22Rv1 (cell line): ENCODE data around the gene PRKCQ.

Experiments
- H3K27ac ChIP-seq: fragments of 450-650 bp; 2 replicates; pipeline ENCODE4 v1.5.1; 2017
- ZFX ChIP-seq: fragments of 450-650 bp; IDR thresholded peaks from 2 replicates; pipeline ENCODE4 v1.6.1; 2017; ENCODE audit warnings: antibody characterized with exemption, borderline replicate concordance
- TF ChIP-seq, protein P1 (sequence below): fragments of 450-650 bp; IDR thresholded peaks from 2 replicates; pipeline ENCODE4 v1.5.1; 2017; ENCODE audit warnings: mild to moderate bottlenecking

PRKCQ gene

GRCh38 chr10:6530211-6530840 lies 49.8 kb downstream of the PRKCQ start:
- no peak overlapping the region for H3K27ac ChIP-seq
- no peak for TF ChIP-seq ZFX
- TF ChIP-seq, protein P1, sequence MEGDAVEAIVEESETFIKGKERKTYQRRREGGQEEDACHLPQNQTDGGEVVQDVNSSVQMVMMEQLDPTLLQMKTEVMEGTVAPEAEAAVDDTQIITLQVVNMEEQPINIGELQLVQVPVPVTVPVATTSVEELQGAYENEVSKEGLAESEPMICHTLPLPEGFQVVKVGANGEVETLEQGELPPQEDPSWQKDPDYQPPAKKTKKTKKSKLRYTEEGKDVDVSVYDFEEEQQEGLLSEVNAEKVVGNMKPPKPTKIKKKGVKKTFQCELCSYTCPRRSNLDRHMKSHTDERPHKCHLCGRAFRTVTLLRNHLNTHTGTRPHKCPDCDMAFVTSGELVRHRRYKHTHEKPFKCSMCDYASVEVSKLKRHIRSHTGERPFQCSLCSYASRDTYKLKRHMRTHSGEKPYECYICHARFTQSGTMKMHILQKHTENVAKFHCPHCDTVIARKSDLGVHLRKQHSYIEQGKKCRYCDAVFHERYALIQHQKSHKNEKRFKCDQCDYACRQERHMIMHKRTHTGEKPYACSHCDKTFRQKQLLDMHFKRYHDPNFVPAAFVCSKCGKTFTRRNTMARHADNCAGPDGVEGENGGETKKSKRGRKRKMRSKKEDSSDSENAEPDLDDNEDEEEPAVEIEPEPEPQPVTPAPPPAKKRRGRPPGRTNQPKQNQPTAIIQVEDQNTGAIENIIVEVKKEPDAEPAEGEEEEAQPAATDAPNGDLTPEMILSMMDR: no peak

DNA sequence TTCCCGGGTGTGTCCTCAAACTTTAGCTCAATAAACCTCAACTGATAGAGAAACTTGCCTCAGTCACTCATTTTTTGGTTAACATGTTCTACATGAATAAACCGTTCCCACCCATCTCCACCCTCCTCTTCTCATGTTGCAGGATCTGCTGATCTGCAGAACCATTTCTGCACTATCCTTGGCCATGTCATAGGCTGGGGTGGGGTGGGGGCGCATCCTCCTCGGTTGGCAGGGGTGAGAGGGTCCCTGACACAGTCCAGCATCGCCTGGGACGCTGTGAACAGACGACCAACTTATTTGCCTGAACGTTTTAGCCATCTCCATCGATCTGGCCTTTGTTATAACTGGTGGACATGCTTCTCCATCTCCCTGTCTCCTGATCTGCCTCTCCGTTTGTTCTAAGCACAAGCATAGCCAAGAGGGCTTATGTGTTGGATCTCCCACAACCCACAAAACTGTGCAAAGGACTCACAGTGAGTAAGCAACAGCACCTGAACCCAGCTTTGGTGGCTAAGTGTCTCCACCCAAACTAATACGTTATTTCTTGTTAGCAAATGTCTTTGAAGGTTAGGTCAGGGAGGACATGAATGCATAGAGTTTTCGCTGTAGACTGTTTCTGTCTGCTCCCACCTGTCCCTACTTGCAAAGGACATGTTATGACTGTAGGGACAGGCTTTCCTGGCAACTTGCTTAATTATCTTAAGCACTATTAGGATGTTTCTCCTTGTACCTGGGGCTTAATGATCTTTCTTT lies 51.7 kb downstream of the PRKCQ start:
- TF ChIP-seq, protein P1: no peak
- TF ChIP-seq ZFX: no peak
- H3K27ac ChIP-seq: no peak overlapping the region

DNA sequence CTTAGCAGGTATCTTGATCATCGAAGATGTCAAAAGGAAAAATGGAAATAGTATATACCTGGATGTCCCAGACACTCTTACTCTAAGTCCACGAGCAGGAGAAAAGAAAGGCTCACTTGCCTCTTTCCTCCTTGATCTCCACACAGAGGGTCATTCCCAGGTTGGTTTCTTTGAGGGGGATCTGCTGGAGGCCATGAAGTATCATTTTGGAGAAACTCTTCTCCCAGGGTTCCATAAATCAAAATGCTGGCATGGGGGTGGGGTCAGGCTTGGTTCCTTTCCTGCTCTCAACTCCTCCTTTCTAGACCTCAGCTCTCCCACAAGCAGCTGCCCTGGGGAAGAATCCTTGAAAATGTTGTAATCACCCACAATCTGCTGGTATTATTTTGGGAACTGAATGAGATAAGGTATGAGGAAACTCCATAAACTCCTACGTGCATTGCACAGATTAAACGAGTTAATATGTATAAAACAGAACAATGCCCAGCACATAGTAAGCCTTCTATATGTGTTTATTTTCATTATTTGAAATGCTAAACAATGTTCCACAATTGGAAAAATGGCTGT lies 54.4 kb downstream of the PRKCQ start:
- H3K27ac ChIP-seq: no peak overlapping the region
- TF ChIP-seq, protein P1: no peak
- TF ChIP-seq ZFX: no peak

DNA sequence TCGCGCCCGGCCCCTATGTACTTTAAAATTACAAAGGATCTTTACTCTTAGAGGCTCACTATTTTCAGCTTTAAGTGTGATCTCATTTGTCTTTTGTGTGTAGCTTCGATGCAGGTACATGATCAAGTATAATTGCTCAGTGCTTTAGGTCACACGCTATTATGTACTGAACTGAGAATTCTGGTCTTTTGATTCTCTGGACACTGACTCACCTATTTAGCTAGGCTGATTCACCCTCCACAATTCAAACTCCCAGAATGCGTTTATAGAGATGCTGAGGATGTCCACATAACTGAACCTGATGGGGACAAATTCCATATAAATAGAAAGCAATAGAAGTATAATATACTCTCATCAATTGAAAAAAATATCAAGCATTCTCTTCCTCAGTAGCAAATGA lies 57.8 kb downstream of the PRKCQ start:
- no peak overlapping the region for H3K27ac ChIP-seq
- no peak for TF ChIP-seq ZFX
- TF ChIP-seq, protein P1: no peak

GRCh38 chr10:6520138-6520537 lies 59.9 kb downstream of the PRKCQ start:
- TF ChIP-seq, protein P1: no peak
- TF ChIP-seq ZFX: no peak
- no peak overlapping the region for H3K27ac ChIP-seq

- TF ChIP-seq, protein P1: no peak
- no peak for TF ChIP-seq ZFX
- no peak overlapping the region for H3K27ac ChIP-seq
Measured at GRCh38 chr10:6518791-6519429, 61.2 kb downstream of the PRKCQ start.

DNA sequence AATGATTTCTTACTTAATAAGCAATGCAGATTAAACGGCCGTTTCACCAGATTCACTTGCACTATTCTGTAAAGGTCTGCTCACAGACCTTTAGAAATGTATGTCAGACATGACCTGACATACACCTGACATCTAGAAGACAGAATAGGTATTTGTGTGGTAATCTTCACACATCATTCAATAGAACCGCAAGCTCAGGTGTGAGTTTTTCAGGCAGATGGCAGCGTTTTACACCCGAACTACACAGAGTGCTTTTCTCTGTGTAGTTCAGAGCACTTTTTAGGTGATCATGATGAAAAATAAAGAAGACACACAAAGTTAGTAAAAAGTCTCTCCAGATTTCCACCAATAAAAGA lies 63.2 kb downstream of the PRKCQ start:
- TF ChIP-seq ZFX: no peak
- TF ChIP-seq, protein P1: no peak
- H3K27ac ChIP-seq: no peak overlapping the region
